ENCODE measurements around the gene KIRREL3.

KIRREL3 gene

GRCh38 chr11:126658306-126659056, 342.1 kb downstream of the KIRREL3 start:
- no peak for DNase-seq

- DNase-seq: no peak
Measured at GRCh38 chr11:126655807-126656128, 344.8 kb downstream of the KIRREL3 start.

DNA sequence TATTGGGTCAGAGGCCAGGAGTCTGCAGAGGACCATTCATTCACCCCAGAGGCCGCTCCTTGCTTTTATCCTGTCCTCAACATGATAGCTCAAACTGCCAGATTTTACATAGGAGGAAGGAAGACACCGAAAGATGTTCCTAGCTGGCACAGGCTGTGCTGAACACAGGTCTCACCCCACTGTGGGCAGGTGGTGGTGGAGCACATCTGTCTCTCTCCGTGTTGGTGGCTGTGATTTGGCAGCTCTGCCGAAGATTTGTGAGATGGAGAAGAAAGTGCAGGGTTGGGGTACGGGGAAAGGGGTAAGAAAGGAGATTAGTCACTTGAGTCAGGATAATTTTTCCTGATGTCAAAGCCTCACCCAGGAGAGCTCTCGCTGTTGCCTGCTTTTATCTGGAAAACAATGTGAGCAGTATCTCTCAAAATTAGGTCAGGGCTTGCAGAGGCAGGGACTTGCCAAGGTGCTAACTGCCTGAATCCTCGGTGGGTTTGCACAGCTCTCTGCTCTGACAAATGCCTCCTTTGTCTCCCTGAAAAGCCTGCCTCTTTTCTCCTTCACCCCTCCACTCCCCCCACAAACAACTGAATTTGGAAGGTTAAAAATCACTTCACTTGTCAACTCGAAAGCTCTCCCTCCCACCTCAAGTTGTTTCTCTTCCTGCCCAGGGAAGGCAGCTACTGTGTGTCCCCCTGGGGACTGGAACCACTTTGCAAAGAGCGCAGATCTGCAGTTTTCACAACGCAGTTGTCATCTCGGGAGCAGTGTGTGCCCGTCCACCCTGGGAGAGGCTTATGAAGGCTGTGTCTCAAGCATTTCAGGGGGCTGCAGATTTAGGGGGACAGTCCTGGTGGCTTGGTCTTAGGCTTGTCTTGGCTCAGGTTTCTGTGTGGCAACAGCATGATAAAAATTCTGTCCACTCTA, 345.4 kb downstream of the KIRREL3 start:
- DNase-seq: no peak

DNA sequence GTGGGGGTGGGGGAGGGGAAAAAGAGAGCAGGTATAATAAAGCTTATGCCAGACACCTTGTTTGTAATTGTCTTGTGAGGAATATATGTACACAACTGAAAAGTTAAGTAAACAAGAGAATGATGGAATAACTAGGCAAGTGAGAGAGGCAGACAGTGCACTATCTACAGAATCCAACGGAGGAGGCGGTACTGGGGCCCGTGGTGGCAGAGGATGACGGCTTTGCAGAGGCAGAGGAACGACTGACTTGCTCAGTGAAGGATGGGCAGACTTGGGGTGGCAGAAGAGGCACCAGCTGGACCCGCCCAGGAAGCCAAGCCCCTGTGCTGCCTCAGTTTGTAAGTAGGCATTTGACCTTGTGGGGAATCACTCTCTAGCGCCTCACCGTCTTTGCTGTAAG, 347.5 kb downstream of the KIRREL3 start:
- DNase-seq: no peak

- DNase-seq: no peak
Measured at GRCh38 chr11:126647735-126648134, 352.8 kb downstream of the KIRREL3 start.

- DNase-seq: no peak
Measured at GRCh38 chr11:126646701-126647557, 353.6 kb downstream of the KIRREL3 start.

DNA sequence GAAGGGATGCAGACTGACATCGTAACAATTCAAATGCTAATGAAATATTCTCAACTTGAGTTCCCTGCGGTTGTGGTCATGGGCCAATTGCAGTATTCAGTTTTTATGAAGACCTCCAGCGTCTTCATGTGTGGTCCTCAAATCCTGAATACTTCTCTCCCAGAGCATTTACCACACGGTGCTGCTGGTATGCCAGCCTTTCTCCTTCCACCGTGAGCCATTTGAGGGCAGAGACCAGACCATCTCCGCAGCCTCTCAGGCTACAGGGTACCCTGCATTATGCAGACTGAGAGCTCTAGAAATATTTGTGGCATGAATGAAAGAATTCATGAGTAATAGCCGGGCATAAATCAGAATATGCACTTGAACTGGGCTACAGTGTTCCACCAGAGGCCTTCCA, 355.4 kb downstream of the KIRREL3 start:
- no peak for DNase-seq

GRCh38 chr11:126640186-126640585, 360.4 kb downstream of the KIRREL3 start:
- no peak for DNase-seq

GRCh38 chr11:126639692-126640091, 360.9 kb downstream of the KIRREL3 start:
- no peak for DNase-seq

DNA sequence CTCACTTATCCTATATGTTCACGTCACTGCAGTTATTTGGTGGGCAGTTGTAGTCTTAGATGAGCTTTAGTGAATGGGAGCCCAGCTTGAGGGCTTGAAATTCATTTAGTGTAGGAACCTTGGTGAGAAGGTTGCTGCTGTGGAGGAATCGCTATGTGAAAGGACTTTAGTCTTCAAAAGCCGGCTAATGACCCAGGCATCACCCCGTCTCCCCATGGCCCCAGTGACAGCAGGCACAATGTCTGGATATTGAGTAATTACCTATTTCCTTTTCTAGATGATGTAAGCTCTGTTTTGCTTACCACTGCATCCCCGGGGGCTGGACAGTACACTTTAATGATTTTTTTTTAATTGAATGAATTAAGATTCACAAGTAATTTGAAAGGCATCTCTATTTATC, 361.9 kb downstream of the KIRREL3 start:
- DNase-seq: no peak

GRCh38 chr11:126637795-126638175, 362.8 kb downstream of the KIRREL3 start:
- DNase-seq: no peak

DNA sequence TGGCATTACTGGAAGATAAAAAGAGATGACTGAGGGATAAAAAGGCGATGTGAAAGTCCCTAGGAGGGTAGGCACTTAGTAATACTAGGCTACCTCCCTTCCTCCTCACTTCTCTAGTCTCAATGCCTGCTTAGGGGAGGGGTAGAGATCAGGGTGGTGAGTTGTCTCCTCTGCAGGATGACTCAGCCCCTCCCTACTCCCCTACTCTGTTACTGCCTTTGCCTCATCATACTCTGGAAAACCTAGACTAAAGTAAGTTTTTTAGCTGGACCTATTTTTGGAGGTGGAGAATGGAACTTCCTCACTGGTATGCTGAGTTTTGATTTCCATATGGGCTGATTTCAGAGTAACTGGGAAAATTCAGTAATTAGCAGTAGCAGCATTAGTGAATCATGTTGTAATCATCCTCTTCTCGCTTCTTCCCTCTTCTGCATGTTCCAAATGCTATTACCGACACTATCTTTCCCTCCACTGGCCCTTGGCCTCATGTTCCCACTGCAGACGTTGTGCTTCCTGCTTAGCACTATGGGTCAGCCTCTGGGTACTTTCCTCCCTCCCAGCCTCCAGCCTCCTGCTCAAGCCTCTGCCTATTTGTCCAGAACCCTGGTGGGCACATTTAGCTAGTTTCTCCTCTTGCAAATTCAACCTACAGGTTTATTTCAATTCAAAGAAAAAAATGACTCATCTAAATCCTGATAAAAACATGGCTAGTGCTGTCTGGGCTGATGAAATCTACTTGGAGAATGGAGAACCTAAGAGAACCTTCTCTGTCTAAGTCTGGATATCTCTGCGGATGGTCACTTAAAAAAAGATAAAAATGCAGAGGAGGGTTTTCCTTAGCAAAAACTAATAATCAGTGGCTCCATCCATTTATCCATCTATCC, 363.4 kb downstream of the KIRREL3 start:
- no peak for DNase-seq

GRCh38 chr11:126635511-126635910, 365.1 kb downstream of the KIRREL3 start:
- no peak for DNase-seq

GRCh38 chr11:126634963-126635362, 365.6 kb downstream of the KIRREL3 start:
- no peak for DNase-seq

DNA sequence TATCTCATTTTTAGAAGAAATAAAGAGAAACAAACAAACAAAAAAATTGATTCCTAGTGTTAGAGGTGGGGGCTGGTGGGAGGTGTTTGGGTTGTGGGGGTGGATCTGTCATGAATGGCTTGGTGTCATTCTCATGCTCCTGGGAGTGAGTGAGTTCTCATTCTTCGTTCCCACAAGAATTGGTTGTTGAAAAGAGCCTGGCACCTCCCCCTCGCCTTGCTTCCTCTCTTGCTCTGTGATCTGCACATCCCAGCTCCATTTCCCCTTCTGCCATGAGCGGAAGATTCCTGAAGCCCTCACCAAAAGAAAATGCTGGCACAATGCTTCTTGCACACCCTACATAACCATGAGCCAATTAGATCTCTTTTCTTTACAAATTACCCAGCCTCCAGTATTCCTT, 367.2 kb downstream of the KIRREL3 start:
- no peak for DNase-seq

- no peak for DNase-seq
Measured at GRCh38 chr11:126630893-126631798, 369.4 kb downstream of the KIRREL3 start.

- no peak for DNase-seq
Measured at GRCh38 chr11:126630488-126630887, 370.1 kb downstream of the KIRREL3 start.

GRCh38 chr11:126628790-126629621, 371.6 kb downstream of the KIRREL3 start:
- no peak for DNase-seq

- DNase-seq: no peak
Measured at GRCh38 chr11:126628450-126628789, 372.1 kb downstream of the KIRREL3 start.

DNA sequence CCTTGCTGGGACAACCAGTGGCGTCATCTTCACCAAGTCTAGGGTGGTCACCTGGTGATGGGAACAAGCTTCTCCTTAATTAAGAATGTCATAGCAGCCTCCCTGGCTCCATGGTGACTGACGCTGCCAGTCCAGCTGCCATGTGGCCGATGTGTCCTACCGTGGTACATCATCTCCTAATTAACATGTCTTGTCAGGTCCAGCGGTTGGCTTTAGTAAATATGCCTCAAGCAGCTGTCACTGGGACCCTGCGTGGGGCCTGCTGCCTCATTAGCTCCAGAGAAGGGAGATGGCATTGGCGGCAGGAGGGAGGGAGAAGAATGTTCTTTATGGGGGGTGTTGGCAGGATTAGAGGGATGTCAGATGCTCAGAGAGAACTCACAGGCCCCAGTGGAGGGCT, 373.1 kb downstream of the KIRREL3 start:
- no peak for DNase-seq

All from NCI-H1105 (cell line).